Tibial artery (tissue), 4 donors: ENCODE measurements around the gene WNT9A.

Experiments used
- DNase-seq, 2 donors: peaks; one replicate each; pipeline ENCODE4 v3.0.0-alpha.2; 2019
- H3K27ac ChIP-seq, 2 donors: fragments of 200-600 bp; sonication (generic) in 1 of 2; 1 replicate in 1 of 2; 2 replicates in 1 of 2; pipeline ENCODE4 v1.5.1; 2018 to 2019; ENCODE audit warnings: mild to moderate bottlenecking in 1 of 2
- H3K27me3 ChIP-seq, 2 donors: fragments of 200-600 bp; sonication (generic) in 1 of 2; one replicate each; pipeline versions ENCODE4 v1.5.1 to v1.6.0; 2016 to 2019
- H3K36me3 ChIP-seq, 3 donors: fragments of 200-600 bp; sonication (generic) in 2 of 3; one replicate each; pipeline ENCODE4 v1.5.1; 2016 to 2019; ENCODE audit warnings: mild to moderate bottlenecking in 2 of 3
- H3K4me1 ChIP-seq, 4 donors: fragments of 200-600 bp; sonication (generic) in 2 of 4; 1 replicate in 3 of 4; 2 replicates in 1 of 4; pipeline ENCODE4 v1.5.1; 2016 to 2019
- H3K4me3 ChIP-seq, 2 donors: fragments of 200-600 bp; sonication (generic) in 1 of 2; 1 replicate in 1 of 2; 2 replicates in 1 of 2; pipeline ENCODE4 v1.5.1; 2018 to 2019; ENCODE audit warnings: mild to moderate bottlenecking in 2 of 2
- H3K9me3 ChIP-seq, 3 donors: fragments of 200-600 bp; sonication (generic) in 1 of 3; one replicate each; pipeline ENCODE4 v1.5.1; 2016 to 2019
- intact Hi-C: fragments of 100-400 bp; cut with DNase I; formaldehyde crosslinking; loops from one replicate; pipeline ENCODE4 v1.15.0; 2023; ENCODE audit warnings: low total_unique reads
- TF ChIP-seq, protein P1 (sequence below), 2 experiments: fragments of 200-600 bp in 1 of 2; fragments of 450-650 bp in 1 of 2; IDR thresholded peaks; one replicate each; pipeline ENCODE4 v1.5.1; 2017 to 2019; ENCODE audit warnings: antibody characterized with exemption in 2 of 2, mild to moderate bottlenecking in 1 of 2, moderate library complexity in 1 of 2

The WNT9A gene

DNA sequence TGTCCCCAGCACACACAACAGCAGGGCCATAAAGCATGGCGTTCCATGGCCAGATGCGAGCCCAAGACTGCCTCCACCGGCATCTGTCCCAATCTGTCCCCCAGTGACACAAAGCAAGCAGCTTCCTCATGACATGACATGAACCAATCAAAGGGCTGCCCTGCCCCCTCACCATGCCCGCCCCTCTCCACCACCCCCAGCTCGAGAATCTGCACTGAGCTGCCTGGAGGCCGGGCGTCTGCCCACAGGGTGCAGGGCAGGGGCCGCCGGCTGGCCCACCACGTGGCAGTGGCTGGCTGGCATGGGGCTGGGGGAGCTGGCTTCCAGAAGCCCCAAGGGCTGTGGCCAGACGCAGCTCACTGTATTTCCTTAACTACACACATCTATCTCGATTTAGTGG, 27.8 kb downstream of the WNT9A start:
- Histone ChIP-seq H3K36me3 (peaks cover 0 to 14% (median 4%) of the 10 kb centered on the region in 3 donors), H3K27me3 (peaks cover 0 to 12% of the 10 kb centered on the region in 2 donors), H3K4me1 (peaks cover 0 to under 1% (median 0%) of the 10 kb centered on the region in 4 donors), H3K9me3 (no peaks in the 10 kb centered on the region), H3K27ac (no peak overlapping the region), H3K4me3 (no peak overlapping the region)
- DNase-seq: no peak
- intact Hi-C loops: no loop called here
- TF ChIP-seq, protein P1, sequence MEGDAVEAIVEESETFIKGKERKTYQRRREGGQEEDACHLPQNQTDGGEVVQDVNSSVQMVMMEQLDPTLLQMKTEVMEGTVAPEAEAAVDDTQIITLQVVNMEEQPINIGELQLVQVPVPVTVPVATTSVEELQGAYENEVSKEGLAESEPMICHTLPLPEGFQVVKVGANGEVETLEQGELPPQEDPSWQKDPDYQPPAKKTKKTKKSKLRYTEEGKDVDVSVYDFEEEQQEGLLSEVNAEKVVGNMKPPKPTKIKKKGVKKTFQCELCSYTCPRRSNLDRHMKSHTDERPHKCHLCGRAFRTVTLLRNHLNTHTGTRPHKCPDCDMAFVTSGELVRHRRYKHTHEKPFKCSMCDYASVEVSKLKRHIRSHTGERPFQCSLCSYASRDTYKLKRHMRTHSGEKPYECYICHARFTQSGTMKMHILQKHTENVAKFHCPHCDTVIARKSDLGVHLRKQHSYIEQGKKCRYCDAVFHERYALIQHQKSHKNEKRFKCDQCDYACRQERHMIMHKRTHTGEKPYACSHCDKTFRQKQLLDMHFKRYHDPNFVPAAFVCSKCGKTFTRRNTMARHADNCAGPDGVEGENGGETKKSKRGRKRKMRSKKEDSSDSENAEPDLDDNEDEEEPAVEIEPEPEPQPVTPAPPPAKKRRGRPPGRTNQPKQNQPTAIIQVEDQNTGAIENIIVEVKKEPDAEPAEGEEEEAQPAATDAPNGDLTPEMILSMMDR (IDR thresholded peaks at IDR 0.05): no peak

DNA sequence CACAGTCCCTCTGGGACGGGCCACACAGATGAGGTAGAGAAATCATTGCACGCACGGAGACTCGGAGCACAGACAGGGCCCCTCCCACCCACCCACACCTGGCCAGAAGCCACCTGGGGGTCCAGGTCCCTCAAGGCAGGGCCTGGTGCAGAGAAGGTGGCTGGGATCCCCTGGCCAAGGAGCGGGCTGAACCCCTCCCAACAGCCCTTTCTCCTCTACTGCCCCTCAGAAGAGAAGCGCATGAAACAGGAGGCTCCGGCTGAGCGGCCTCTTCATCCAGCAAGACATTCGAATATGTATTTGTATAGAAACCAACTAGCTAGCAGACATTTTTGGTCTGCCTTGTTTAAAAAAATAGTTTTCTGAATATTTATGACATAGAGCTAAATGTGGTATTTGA, 29.0 kb downstream of the WNT9A start:
- no peaks in the 10 kb centered on the region for H3K4me1 ChIP-seq
- DNase-seq: no peak
- peaks cover 0 to 22% of the 10 kb centered on the region in 2 donors for H3K27me3 ChIP-seq
- intact Hi-C loops: no loop called here
- no peak overlapping the region for H3K4me3 ChIP-seq
- H3K9me3 ChIP-seq: no peaks in the 10 kb centered on the region
- TF ChIP-seq, protein P1 (IDR thresholded peaks at IDR 0.05): no peak
- no peak overlapping the region for H3K27ac ChIP-seq
- H3K36me3 ChIP-seq: peaks cover 0 to 14% (median 4%) of the 10 kb centered on the region in 3 donors

DNA sequence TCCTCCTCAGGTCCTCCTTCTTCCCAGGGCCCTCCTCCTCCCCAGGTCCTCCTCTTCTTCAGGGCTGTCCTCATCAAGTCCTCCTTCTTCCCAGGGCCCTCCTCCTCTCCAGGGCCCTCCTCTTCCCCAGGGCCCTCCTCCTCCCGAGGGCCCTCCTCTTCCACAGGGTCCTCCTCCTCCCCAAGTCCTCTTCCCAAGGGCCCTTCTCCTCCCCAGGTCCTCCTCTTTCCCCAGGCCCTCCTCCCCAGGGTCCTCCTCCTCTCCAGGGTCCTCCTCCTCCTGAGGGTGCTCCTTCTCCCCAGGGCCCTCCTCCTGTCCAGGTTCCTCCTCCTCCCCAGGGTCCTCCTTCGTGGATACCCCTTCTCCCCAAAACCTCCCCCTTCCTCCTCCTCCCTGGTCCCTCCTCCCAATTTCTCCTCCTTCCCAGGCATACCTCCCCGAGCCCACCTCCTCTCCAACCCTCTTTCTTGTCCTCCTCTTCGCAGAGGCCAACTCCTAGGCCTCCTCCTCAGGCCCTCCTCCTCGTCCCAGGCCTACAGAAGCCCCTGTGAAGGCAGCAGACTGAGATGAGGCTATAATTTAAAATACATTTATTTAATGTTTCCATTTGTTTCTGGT, 29.5 kb downstream of the WNT9A start:
- no peaks in the 10 kb centered on the region for H3K9me3 ChIP-seq
- H3K27ac ChIP-seq: no peak overlapping the region
- peaks cover 0 to 25% of the 10 kb centered on the region in 2 donors for H3K27me3 ChIP-seq
- H3K36me3 ChIP-seq: peaks cover 0 to 14% (median 4%) of the 10 kb centered on the region in 3 donors
- intact Hi-C loops: no loop called here
- TF ChIP-seq, protein P1 (IDR thresholded peaks at IDR 0.05): no peak
- no peaks in the 10 kb centered on the region for H3K4me1 ChIP-seq
- H3K4me3 ChIP-seq: no peak overlapping the region
- DNase-seq: no peak

DNA sequence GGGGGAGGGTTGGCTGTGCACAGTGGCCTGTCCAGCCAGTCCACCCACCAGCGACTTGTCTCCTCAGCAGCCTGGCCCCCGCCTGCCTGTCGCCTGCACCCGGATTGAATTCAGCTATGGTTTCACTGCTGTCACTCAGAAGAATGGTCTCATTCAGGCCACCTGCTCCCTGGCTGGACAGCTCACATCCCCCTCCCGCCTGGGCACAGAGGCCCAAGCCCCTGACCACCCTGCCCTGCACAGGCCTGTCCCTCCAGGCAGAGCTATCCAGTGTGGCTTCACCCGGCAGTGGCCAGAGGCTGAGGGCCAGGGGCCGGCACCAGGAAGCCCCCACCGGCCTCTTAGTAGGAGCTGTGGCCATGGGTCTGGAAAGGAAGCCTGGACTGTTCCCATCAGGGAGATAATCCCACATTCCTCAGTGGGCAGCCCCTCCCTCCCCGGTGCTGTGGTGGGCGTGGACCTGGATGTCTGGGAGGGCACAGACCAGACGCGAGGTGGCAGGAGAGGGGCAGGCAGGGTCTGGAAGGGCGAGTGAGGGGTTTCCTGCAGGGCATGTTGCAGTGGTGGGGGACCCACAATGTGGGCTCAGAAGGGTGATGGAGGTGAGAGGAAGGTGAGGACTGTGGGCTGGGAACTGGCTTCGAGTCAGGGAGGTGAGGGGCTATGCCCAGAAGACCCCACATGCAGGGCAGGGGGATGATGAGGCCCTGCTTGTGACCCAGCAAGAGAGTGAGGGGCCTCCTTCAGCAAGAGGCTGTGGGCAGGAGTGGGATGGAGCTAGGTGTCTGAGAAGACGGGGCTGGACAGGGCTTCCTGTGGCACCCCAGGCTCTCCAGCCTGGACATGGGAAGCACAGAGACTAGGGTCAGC, 30.4 kb downstream of the WNT9A start:
- peaks cover 0 to 29% of the 10 kb centered on the region in 2 donors for H3K27me3 ChIP-seq
- TF ChIP-seq, protein P1 (IDR thresholded peaks at IDR 0.05): no peak
- intact Hi-C loops: no loop called here
- H3K4me3 ChIP-seq: no peak overlapping the region
- H3K27ac ChIP-seq: no peak overlapping the region
- no peaks in the 10 kb centered on the region for H3K9me3 ChIP-seq
- H3K36me3 ChIP-seq: peaks cover 0 to 14% (median 4%) of the 10 kb centered on the region in 3 donors
- DNase-seq: no peak
- no peaks in the 10 kb centered on the region for H3K4me1 ChIP-seq

DNA sequence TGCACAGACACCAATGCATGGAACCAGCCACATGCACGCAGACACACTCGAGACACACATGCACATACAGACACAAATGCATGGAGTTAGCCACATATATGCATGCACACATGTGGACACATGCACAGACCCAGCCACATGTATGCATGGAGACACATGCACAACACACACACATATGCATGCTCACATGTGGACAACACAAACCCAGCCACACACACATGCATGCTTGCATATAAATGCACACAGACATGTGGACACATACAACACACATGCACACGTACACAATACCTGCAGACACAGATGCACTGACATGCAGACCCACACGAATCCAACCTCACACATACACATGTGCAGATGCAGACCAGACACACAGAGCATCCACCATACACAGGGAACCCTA, 31.1 kb downstream of the WNT9A start:
- intact Hi-C loops: no loop called here
- Histone ChIP-seq H3K27ac (no peak overlapping the region), H3K27me3 (peaks cover 0 to 29% of the 10 kb centered on the region in 2 donors), H3K9me3 (no peaks in the 10 kb centered on the region), H3K4me1 (no peaks in the 10 kb centered on the region), H3K4me3 (no peak overlapping the region), H3K36me3 (peaks cover 0 to 12% (median 4%) of the 10 kb centered on the region in 3 donors)
- no peak for DNase-seq
- TF ChIP-seq, protein P1 (IDR thresholded peaks at IDR 0.05): no peak
